Spleen (tissue), 11 donors: ENCODE data around the gene TNNI3K. TPM values are rescaled to one million over a fixed set of nuclear protein-coding genes. Genes with fewer than 3 reads are reported as not detected.

Source experiments
- DNase-seq: peaks from one replicate; pipeline ENCODE4 v3.0.0-alpha.2; 2020
- H3K27ac ChIP-seq, 8 donors: fragments of 200-600 bp; sonication (generic) in 7 of 8; 1 replicate in 4 of 8; 2 replicates in 4 of 8; pipeline versions ENCODE4 v1.5.0 to v1.8.0; 2016 to 2021; ENCODE audit warnings: inconsistent platforms in 4 of 8, mild to moderate bottlenecking in 4 of 8, moderate library complexity in 1 of 8
- H3K27me3 ChIP-seq, 7 donors: fragments of 200-600 bp; sonication (generic) in 6 of 7; replicated peaks in 1 of 7; 1 replicate in 4 of 7; 2 replicates in 3 of 7; pipeline versions ENCODE4 v1.5.0 to v1.8.0; 2016 to 2021; ENCODE audit warnings: inconsistent platforms in 3 of 7, mild to moderate bottlenecking in 1 of 7
- H3K36me3 ChIP-seq, 6 donors: fragments of 200-600 bp; sonication (generic) in 5 of 6; 1 replicate in 4 of 6; 2 replicates in 2 of 6; pipeline versions ENCODE4 v1.5.0 to v1.8.0; 2016 to 2021; ENCODE audit warnings: inconsistent platforms in 2 of 6
- H3K4me1 ChIP-seq, 6 donors: fragments of 200-600 bp; sonication (generic) in 5 of 6; 1 replicate in 3 of 6; 2 replicates in 3 of 6; pipeline versions ENCODE4 v1.5.0 to v1.8.0; 2016 to 2021; ENCODE audit warnings: inconsistent platforms in 3 of 6
- H3K4me3 ChIP-seq, 8 donors: fragments of 200-600 bp; sonication (generic) in 7 of 8; 1 replicate in 4 of 8; 2 replicates in 4 of 8; pipeline versions ENCODE4 v1.5.0 to v1.8.0; 2016 to 2021; ENCODE audit warnings: inconsistent platforms in 4 of 8, mild to moderate bottlenecking in 4 of 8, moderate library complexity in 2 of 8
- H3K9me3 ChIP-seq, 8 donors: fragments of 200-600 bp; sonication (generic) in 7 of 8; 1 replicate in 4 of 8; 2 replicates in 4 of 8; pipeline versions ENCODE4 v1.5.0 to v1.8.0; 2016 to 2021; ENCODE audit warnings: inconsistent platforms in 4 of 8
- CTCF ChIP-seq, 11 experiments: fragments of 200-600 bp in 7 of 11; fragments of 450-650 bp in 4 of 11; sonication (generic) in 4 of 11; IDR thresholded peaks in 8 of 11; conservative IDR thresholded peaks in 3 of 11; 1 replicate in 7 of 11; 2 replicates in 4 of 11; pipeline versions ENCODE4 v1.4.0 to v1.8.0; 2016 to 2021; ENCODE audit warnings: antibody characterized with exemption in 11 of 11, inconsistent platforms in 4 of 11, mild to moderate bottlenecking in 1 of 11
- POLR2A ChIP-seq, 3 donors: fragments of 450-650 bp; IDR thresholded peaks; one replicate each; pipeline ENCODE4 v1.5.1; 2017; ENCODE audit warnings: antibody characterized with exemption in 3 of 3, mild to moderate bottlenecking in 1 of 3
- POLR2AphosphoS5 ChIP-seq, 3 donors: sonication (generic); formaldehyde crosslinking; IDR thresholded peaks; one replicate each; pipeline ENCODE4 v1.5.1; 2017; ENCODE audit warnings: antibody characterized with exemption in 3 of 3
- WGBS, 5 donors: extraction: QIAGEN DNeasy Blood & Tissue Kit in 3 of 5; methylation state at CpG; one replicate each; pipeline versions ENCODE4 v1.1.5 to v1.1.7; 2013 to 2018; 5-methylcytosine and 5-hydroxymethylcytosine counted together
- intact Hi-C: fragments of 100-400 bp; cut with DNase I; formaldehyde crosslinking; loops from one replicate; pipeline ENCODE4 v1.15.0; 2023; ENCODE audit warnings: low total_unique reads
- polyA plus RNA-seq, 3 donors: library from polyadenylated mRNA; stranded (reverse); fragments of 200-250 nt; gene quantifications; one replicate each; pipeline ENCODE4 v1.2.1, GENCODE V29; 2013
- total RNA-seq, 7 donors: library from RNA; depleted of rRNA in 3 of 7; stranded (reverse); fragments of >200 nt in 3 of 7; fragmentation: NEBNext Ultra II Directional in 4 of 7; extraction: Animal tissue kit (Norgen Biotek cat#: 25700) in 4 of 7; gene quantifications; one replicate each; pipeline versions ENCODE4 v1.1.0 to v1.2.1, GENCODE V29; 2016 to 2021
- donor health status: healthy with polysubstance abuse.
- donor health status: DM: no; HTN: no; CAD: no; lungs with moderate emphysema.
- donor health status: DM: no; HTN: no; CAD: no.
- donor health status: Bipolar disorder and iron deficiency.
- donor health status: healthy.
- donor health status: DM: no; HTN: no; CAD: no.
- donor health status: DM: yes; HTN: yes; CAD: no.

The TNNI3K gene
- total and polyA plus RNA-seq, 10 donors = 0.41 to 6.2 (median 2.8) TPM; not detected in 1

- no peak overlapping the region for H3K27ac ChIP-seq
- intact Hi-C loops = no loop called here
- H3K9me3 ChIP-seq = peaks cover 0 to 6% (median 0%) of the 10 kb centered on the region in 8 donors
- WGBS, 5 donors = 58 to 75% (median 67%) methylated on average over 2 of the region's 2 CpGs
- H3K4me1 ChIP-seq = no peaks in the 10 kb centered on the region
- no peaks in the 10 kb centered on the region for H3K27me3 ChIP-seq
- no peaks in the 10 kb centered on the region for H3K36me3 ChIP-seq
- no peak for DNase-seq
- no peak for TF ChIP-seq CTCF (IDR thresholded peaks at IDR 0.05 in 8 of 11, conservative IDR thresholded peaks at IDR 0.05 in 3 of 11)
- no peak for TF ChIP-seq POLR2AphosphoS5 (IDR thresholded peaks at IDR 0.05)
- TF ChIP-seq POLR2A (IDR thresholded peaks at IDR 0.05) = no peak
- no peak overlapping the region for H3K4me3 ChIP-seq
These were observed 128.0 kb downstream of the TNNI3K start for GRCh38 chr1:74363220-74363619.

- no peaks in the 10 kb centered on the region for H3K36me3 ChIP-seq
- no peak overlapping the region for H3K4me3 ChIP-seq
- no peak for TF ChIP-seq CTCF (IDR thresholded peaks at IDR 0.05 in 8 of 11, conservative IDR thresholded peaks at IDR 0.05 in 3 of 11)
- TF ChIP-seq POLR2A (IDR thresholded peaks at IDR 0.05) = no peak
- TF ChIP-seq POLR2AphosphoS5 (IDR thresholded peaks at IDR 0.05) = no peak
- intact Hi-C loops = no loop called here
- 94 to 100% (median 97%) methylated on average over 1 of the region's 1 CpG for WGBS, 5 donors
- no peak for DNase-seq
- H3K27ac ChIP-seq = no peak overlapping the region
- H3K9me3 ChIP-seq = peaks cover 0 to 6% (median 0%) of the 10 kb centered on the region in 8 donors
- H3K27me3 ChIP-seq = no peaks in the 10 kb centered on the region
- no peaks in the 10 kb centered on the region for H3K4me1 ChIP-seq
These were observed 132.1 kb downstream of the TNNI3K start for GRCh38 chr1:74367175-74367813.

- TF ChIP-seq POLR2AphosphoS5 (IDR thresholded peaks at IDR 0.05) (no peak), POLR2A (IDR thresholded peaks at IDR 0.05) (no peak), CTCF (IDR thresholded peaks at IDR 0.05 in 8 of 11, conservative IDR thresholded peaks at IDR 0.05 in 3 of 11) (no peak)
- Histone ChIP-seq H3K4me3 (no peak overlapping the region), H3K9me3 (peaks cover 0 to 6% (median 0%) of the 10 kb centered on the region in 8 donors), H3K27ac (no peak overlapping the region), H3K4me1 (no peaks in the 10 kb centered on the region), H3K36me3 (no peaks in the 10 kb centered on the region), H3K27me3 (no peaks in the 10 kb centered on the region)
- intact Hi-C loops = no loop called here
- DNase-seq = no peak
- WGBS, 5 donors = 83 to 94% (median 89%) methylated on average over 3 of the region's 3 CpGs
These were observed 133.1 kb downstream of the TNNI3K start for GRCh38 chr1:74368335-74368734.

- Histone ChIP-seq H3K4me3 (no peak overlapping the region), H3K9me3 (no peaks in the 10 kb centered on the region), H3K27ac (no peak overlapping the region), H3K36me3 (no peaks in the 10 kb centered on the region), H3K27me3 (no peaks in the 10 kb centered on the region), H3K4me1 (no peaks in the 10 kb centered on the region)
- no peak for DNase-seq
- TF ChIP-seq POLR2AphosphoS5 (IDR thresholded peaks at IDR 0.05) (no peak), CTCF (IDR thresholded peaks at IDR 0.05 in 8 of 11, conservative IDR thresholded peaks at IDR 0.05 in 3 of 11) (no peak), POLR2A (IDR thresholded peaks at IDR 0.05) (no peak)
- intact Hi-C loops = no loop called here
These were observed 140.2 kb downstream of the TNNI3K start for GRCh38 chr1:74375376-74375775.
